ENCODE data around the gene SLCO4C1. TPM values are rescaled to one million over a fixed set of nuclear protein-coding genes. Genes with fewer than 3 reads are reported as not detected.

The SLCO4C1 gene
- total RNA-seq, 4 donors from 2014 or later, result 1.1 to 2.4 (median 1.4) TPM

- no peak for DNase-seq (ENCODE audit: low spot score in 2 of 2)
- TF ChIP-seq POLR2A (IDR thresholded peaks at IDR 0.05), result no peak
- no peak for TF ChIP-seq CTCF (IDR thresholded peaks at IDR 0.05)
- no peak for TF ChIP-seq EP300 (IDR thresholded peaks at IDR 0.05)
- no peak for TF ChIP-seq POLR2AphosphoS5 (IDR thresholded peaks at IDR 0.05)
- H3K4me3 ChIP-seq, result no peak overlapping the region
- no peak overlapping the region for H3K27ac ChIP-seq
- WGBS, result 80% methylated on average over 2 of the region's 2 CpGs
- no peaks in the 10 kb centered on the region for H3K4me1 ChIP-seq
- no peaks in the 10 kb centered on the region for H3K36me3 ChIP-seq
- no peaks in the 10 kb centered on the region for H3K27me3 ChIP-seq
- H3K9me3 ChIP-seq, result no peaks in the 10 kb centered on the region
Measured at GRCh38 chr5:102286476-102286875, 9.6 kb downstream of the SLCO4C1 start.

GRCh38 chr5:102283102-102283797 lies 12.8 kb downstream of the SLCO4C1 start:
- no peaks in the 10 kb centered on the region for H3K9me3 ChIP-seq
- WGBS, result 70% methylated on average over 2 of the region's 2 CpGs
- DNase-seq (ENCODE audit: low spot score in 2 of 2), result no peak
- no peak overlapping the region for H3K27ac ChIP-seq
- no peaks in the 10 kb centered on the region for H3K4me1 ChIP-seq
- no peaks in the 10 kb centered on the region for H3K36me3 ChIP-seq
- TF ChIP-seq POLR2AphosphoS5 (IDR thresholded peaks at IDR 0.05) (no peak), POLR2A (IDR thresholded peaks at IDR 0.05) (no peak), EP300 (IDR thresholded peaks at IDR 0.05) (no peak), CTCF (IDR thresholded peaks at IDR 0.05) (no peak)
- no peaks in the 10 kb centered on the region for H3K27me3 ChIP-seq
- no peak overlapping the region for H3K4me3 ChIP-seq

- Histone ChIP-seq H3K4me3 (no peak overlapping the region), H3K9me3 (no peaks in the 10 kb centered on the region), H3K4me1 (no peaks in the 10 kb centered on the region), H3K27ac (no peak overlapping the region), H3K36me3 (no peaks in the 10 kb centered on the region), H3K27me3 (no peaks in the 10 kb centered on the region)
- WGBS, result 74% methylated on average over 1 of the region's 1 CpG
- TF ChIP-seq POLR2AphosphoS5 (IDR thresholded peaks at IDR 0.05) (no peak), EP300 (IDR thresholded peaks at IDR 0.05) (no peak), CTCF (IDR thresholded peaks at IDR 0.05) (no peak), POLR2A (IDR thresholded peaks at IDR 0.05) (no peak)
- no peak for DNase-seq (ENCODE audit: low spot score in 2 of 2)
Measured at GRCh38 chr5:102279711-102280110, 16.4 kb downstream of the SLCO4C1 start.

GRCh38 chr5:102278231-102278630 lies 17.9 kb downstream of the SLCO4C1 start:
- Histone ChIP-seq H3K27ac (no peak overlapping the region), H3K27me3 (no peaks in the 10 kb centered on the region), H3K36me3 (no peaks in the 10 kb centered on the region), H3K4me1 (no peaks in the 10 kb centered on the region), H3K9me3 (no peaks in the 10 kb centered on the region), H3K4me3 (no peak overlapping the region)
- TF ChIP-seq CTCF (IDR thresholded peaks at IDR 0.05) (no peak), POLR2AphosphoS5 (IDR thresholded peaks at IDR 0.05) (no peak), POLR2A (IDR thresholded peaks at IDR 0.05) (no peak), EP300 (IDR thresholded peaks at IDR 0.05) (no peak)
- DNase-seq (ENCODE audit: low spot score in 2 of 2), result no peak
- WGBS, result 71% methylated on average over 2 of the region's 2 CpGs

- no peak overlapping the region for H3K27ac ChIP-seq
- 86% methylated on average over 2 of the region's 2 CpGs for WGBS
- no peaks in the 10 kb centered on the region for H3K27me3 ChIP-seq
Measured at GRCh38 chr5:102277144-102277543, 18.9 kb downstream of the SLCO4C1 start.

More at GRCh38 chr5:102277144-102277543, 18.9 kb downstream of the SLCO4C1 start:
- H3K36me3 ChIP-seq, result no peaks in the 10 kb centered on the region
- no peaks in the 10 kb centered on the region for H3K9me3 ChIP-seq
- H3K4me1 ChIP-seq, result no peaks in the 10 kb centered on the region
- TF ChIP-seq EP300 (IDR thresholded peaks at IDR 0.05) (no peak), POLR2A (IDR thresholded peaks at IDR 0.05) (no peak), POLR2AphosphoS5 (IDR thresholded peaks at IDR 0.05) (no peak), CTCF (IDR thresholded peaks at IDR 0.05) (no peak)
- DNase-seq (ENCODE audit: low spot score in 2 of 2), result no peak
- H3K4me3 ChIP-seq, result no peak overlapping the region

All from suprapubic skin (tissue), 4 donors.